ENCODE results near the gene SOS2.

GRCh38 chr14:50260072-50260471 lies 28.7 kb upstream of the SOS2 start:
- TF ChIP-seq CTCF (conservative IDR thresholded peaks at IDR 0.05; ENCODE audit: low read length) (no peak), EZH2phosphoT487 (IDR thresholded peaks at IDR 0.05; ENCODE audit: borderline replicate concordance, low read depth, low read length) (no peak)

Measured in OCI-LY7 (cell line).